PC-3 (cell line): ENCODE measurements around the gene GRIP2. TPM values are rescaled to one million over a fixed set of nuclear protein-coding genes. Genes with fewer than 3 reads are reported as not detected.

Experiments used
- ATAC-seq: fragments of 200-7000 bp; cut with Tn5 transposase; 2 replicates; pipeline ENCODE4 v1.9.1; 2020; ENCODE audit warnings: mild to moderate bottlenecking, moderate library complexity
- BruUV-seq: library from RNA; stranded (reverse); fragments of 400-500 nt; replicated peaks from 2 replicates; lab custom pipeline; 2021; lab: Mats Ljungman, UMichigan
- CTCF ChIA-PET: fragments of 300-600 bp; sonication (Branson Sonifier 250); formaldehyde crosslinking; loops from one replicate; lab custom pipeline; 2022; ENCODE audit warnings: antibody characterized with exemption; lab: Charles Lee
- POLR2A ChIA-PET: fragments of 300-600 bp; sonication (Branson Sonifier 250); formaldehyde crosslinking; loops from one replicate; lab custom pipeline; 2022; ENCODE audit warnings: antibody characterized with exemption; ENCODE audit not compliant: unreplicated experiment; lab: Charles Lee
- DNase-seq: peaks from one replicate; pipeline ENCODE4 v3.0.0-alpha.2; 2015
- H2AFZ ChIP-seq: fragments of 300-600 bp; sonication (generic); 2 replicates; pipeline ENCODE4 v1.6.0; 2016; ENCODE audit warnings: antibody characterized with exemption, low read length
- H3F3A ChIP-seq: fragments of 300-600 bp; sonication (generic); one replicate; pipeline ENCODE4 v1.6.0; 2017; ENCODE audit warnings: antibody characterized with exemption, low read length, control low read depth, mild to moderate bottlenecking; ENCODE audit not compliant: unreplicated experiment
- H3K27ac ChIP-seq: fragments of 300-600 bp; sonication (generic); 2 replicates; pipeline ENCODE4 v1.5.1; 2016; ENCODE audit warnings: mild to moderate bottlenecking, low read length
- H3K27me3 ChIP-seq: fragments of 300-600 bp; sonication (generic); 2 replicates; pipeline ENCODE4 v1.6.1; 2016; ENCODE audit warnings: low read length, mixed read lengths
- H3K36me3 ChIP-seq: fragments of 300-600 bp; sonication (generic); 2 replicates; pipeline ENCODE4 v1.6.1; 2016; ENCODE audit warnings: low read depth, mixed run types, low read length, mixed read lengths
- H3K4me1 ChIP-seq: fragments of 300-600 bp; sonication (generic); 2 replicates; pipeline ENCODE4 v1.5.1; 2016; ENCODE audit warnings: low read length; ENCODE audit not compliant: insufficient read depth
- H3K4me2 ChIP-seq: fragments of 300-600 bp; sonication (generic); 2 replicates; pipeline ENCODE4 v1.6.0; 2016; ENCODE audit warnings: low read length
- H3K4me3 ChIP-seq: fragments of 300-600 bp; sonication (generic); 2 replicates; pipeline ENCODE4 v1.5.1; 2016; ENCODE audit warnings: mild to moderate bottlenecking, low read length, mixed read lengths
- H3K79me2 ChIP-seq: fragments of 300-600 bp; sonication (generic); 2 replicates; pipeline ENCODE4 v1.6.1; 2017; ENCODE audit warnings: low read length, mixed read lengths
- H3K9ac ChIP-seq: fragments of 300-600 bp; sonication (generic); 2 replicates; pipeline ENCODE4 v1.6.0; 2016; ENCODE audit warnings: mild to moderate bottlenecking, low read length
- H3K9me2 ChIP-seq: fragments of 300-600 bp; sonication (generic); replicated peaks from 2 replicates; pipeline ENCODE4 v1.6.1; 2016; ENCODE audit warnings: mixed run types, low read length, mixed read lengths
- H3K9me3 ChIP-seq: fragments of 300-600 bp; sonication (generic); 2 replicates; pipeline ENCODE4 v1.6.1; 2016; ENCODE audit warnings: low read length, mixed read lengths
- H4K20me1 ChIP-seq: fragments of 300-600 bp; sonication (generic); 2 replicates; pipeline ENCODE4 v1.6.1; 2016; ENCODE audit warnings: low read length, mixed read lengths
- CTCF ChIP-seq: fragments of 300-600 bp; sonication (generic); conservative IDR thresholded peaks from 2 replicates; pipeline ENCODE4 v1.5.1; 2017; ENCODE audit warnings: antibody characterized with exemption, low read depth, mild to moderate bottlenecking, low read length
- EZH2 ChIP-seq: fragments of 300-600 bp; sonication (generic); IDR thresholded peaks from one replicate; pipeline ENCODE4 v1.6.1; 2017; ENCODE audit warnings: antibody characterized with exemption, mild to moderate bottlenecking, low read length; ENCODE audit not compliant: unreplicated experiment
- EZH2phosphoT487 ChIP-seq: fragments of 300-600 bp; sonication (generic); IDR thresholded peaks from 2 replicates; pipeline ENCODE4 v1.6.1; 2018; ENCODE audit warnings: mild to moderate bottlenecking, antibody characterized with exemption, low read length, borderline replicate concordance
- intact Hi-C: fragments of 100-400 bp; cut with micrococcal nuclease; formaldehyde crosslinking; loops from 2 replicates; pipeline ENCODE4 v1.9.0; 2023
- total RNA-seq: library from RNA; depleted of rRNA; stranded (reverse); fragments of >200 nt; gene quantifications from 2 replicates; pipeline ENCODE4 v1.2.3, GENCODE V29; 2014

GRIP2 gene
- total RNA-seq, 1 experiment from 2014 or later: 0.36 TPM

- intact Hi-C loops: no loop called here
- TF ChIP-seq EZH2phosphoT487: no peak
- TF ChIP-seq CTCF: no peak
- TF ChIP-seq EZH2: no peak
Measured at GRCh38 chr3:14487086-14487485, 53.1 kb downstream of the GRIP2 start.

GRCh38 chr3:14486460-14486859, 53.7 kb downstream of the GRIP2 start:
- Histone ChIP-seq H4K20me1 (no peaks in the 10 kb centered on the region), H3K27me3 (no peaks in the 10 kb centered on the region), H3K9me3 (no peaks in the 10 kb centered on the region), H3K36me3 (peaks cover 4% of the 10 kb centered on the region; the same call in 1 of the 2 replicates), H3K4me1 (peaks cover 15% of the 10 kb centered on the region), H3F3A (no peaks in the 10 kb centered on the region), H2AFZ (no peak overlapping the region), H3K4me3 (no peak overlapping the region), H3K9ac (no peak overlapping the region), H3K4me2 (no peak overlapping the region), H3K27ac (no peak overlapping the region), H3K79me2 (no peaks in the 10 kb centered on the region), H3K9me2 (no peaks in the 10 kb centered on the region)
- DNase-seq (no peak), ATAC-seq (no peak)
- ChIA-PET CTCF (no interaction called here), POLR2A (no interaction called here)
- BruUV-seq: no TSS peak
- intact Hi-C loops: no loop called here
- TF ChIP-seq EZH2 (no peak), CTCF (no peak), EZH2phosphoT487 (no peak)

More at GRCh38 chr3:14487086-14487485, 53.1 kb downstream of the GRIP2 start:
- no peak overlapping the region for H3K9ac ChIP-seq
- H3K36me3 ChIP-seq: peaks cover 4% of the 10 kb centered on the region; the same call in 1 of the 2 replicates
- no peak for DNase-seq
- H3F3A ChIP-seq: no peaks in the 10 kb centered on the region
- no peaks in the 10 kb centered on the region for H3K9me3 ChIP-seq
- H3K4me1 ChIP-seq: peaks cover 17% of the 10 kb centered on the region
- H3K79me2 ChIP-seq: no peaks in the 10 kb centered on the region
- no peaks in the 10 kb centered on the region for H4K20me1 ChIP-seq
- H3K9me2 ChIP-seq: no peaks in the 10 kb centered on the region
- CTCF ChIA-PET: no interaction called here
- no peak for ATAC-seq
- no peaks in the 10 kb centered on the region for H3K27me3 ChIP-seq
- no peak overlapping the region for H2AFZ ChIP-seq
- POLR2A ChIA-PET: no interaction called here
- no peak overlapping the region for H3K27ac ChIP-seq
- no peak overlapping the region for H3K4me2 ChIP-seq
- BruUV-seq: no TSS peak
- H3K4me3 ChIP-seq: no peak overlapping the region

- ATAC-seq (no peak), DNase-seq (no peak)
- BruUV-seq: no TSS peak
- Histone ChIP-seq H3K4me2 (no peak overlapping the region), H3K9me3 (no peaks in the 10 kb centered on the region), H3K79me2 (no peaks in the 10 kb centered on the region), H3K9me2 (no peaks in the 10 kb centered on the region), H3K27me3 (no peaks in the 10 kb centered on the region), H3K9ac (no peak overlapping the region), H3K36me3 (peaks cover 4% of the 10 kb centered on the region; the same call in 1 of the 2 replicates), H3K4me1 (peaks cover 10% of the 10 kb centered on the region), H3F3A (no peaks in the 10 kb centered on the region), H3K27ac (no peak overlapping the region), H2AFZ (no peak overlapping the region), H4K20me1 (no peaks in the 10 kb centered on the region), H3K4me3 (no peak overlapping the region)
- TF ChIP-seq CTCF: no peak
- intact Hi-C loops: no loop called here
- POLR2A ChIA-PET: no interaction called here
- CTCF ChIA-PET: no interaction called here
Measured at GRCh38 chr3:14485981-14486380, 54.2 kb downstream of the GRIP2 start.
